ENCODE results near the gene B4GALNT4. TPM values are rescaled to one million over a fixed set of nuclear protein-coding genes. Genes with fewer than 3 reads are reported as not detected.
A peak's percentile ranks its signal among the peaks of the same experiment; 100 is the strongest.

Gene B4GALNT4
- total and polyA plus RNA-seq, 12 donors = 0.09 to 1.7 (median 0.56) TPM; not detected in 3

GRCh38 chr11:416051-416756 lies 46.9 kb downstream of the B4GALNT4 start:
- DNase-seq (no peak), ATAC-seq (peak in 4 of 8 donors; percentile 1 to 19 (median 5))
- H3K9me3 ChIP-seq = no peaks in the 10 kb centered on the region
- peaks cover 9 to 65% (median 48%) of the 10 kb centered on the region in 7 donors for H3K27me3 ChIP-seq
- 12 to 14% methylated on average over 45 of the region's 45 CpGs for WGBS, 2 donors
- peak overlapping the region; percentile 43 to 69 (median 63) for H3K4me3 ChIP-seq
- peaks cover 0 to 36% (median 12%) of the 10 kb centered on the region in 9 donors for H3K4me1 ChIP-seq
- peak overlapping the region; percentile 87 to 97 (median 93) for H3K27ac ChIP-seq
- TF ChIP-seq CTCF (IDR thresholded peaks at IDR 0.05) = no peak
- intact Hi-C loops (cut with DNase I) = loop anchor here in 1 of 10 donors (2.0 kb wide), 1 partner anchor 33 kb away; no protein-coding TSS in a partner anchor
- H3K36me3 ChIP-seq = no peaks in the 10 kb centered on the region

GRCh38 chr11:416757-417621 lies 47.7 kb downstream of the B4GALNT4 start:
- DNase-seq (peak; percentile 43 to 62), ATAC-seq (peak; percentile 65 to 81 (median 68))
- no peak for TF ChIP-seq CTCF (IDR thresholded peaks at IDR 0.05)
- peaks cover 9 to 65% (median 48%) of the 10 kb centered on the region in 7 donors for H3K27me3 ChIP-seq
- WGBS, 2 donors = 1% methylated on average over 79 to 97 of the region's 97 CpGs
- no peaks in the 10 kb centered on the region for H3K9me3 ChIP-seq
- peaks cover 0 to 36% (median 12%) of the 10 kb centered on the region in 9 donors for H3K4me1 ChIP-seq
- no peaks in the 10 kb centered on the region for H3K36me3 ChIP-seq
- H3K27ac ChIP-seq = peak overlapping the region; percentile 87 to 97 (median 93)
- intact Hi-C loops (cut with DNase I) = loop anchor here in 1 of 10 donors (2.0 kb wide), 1 partner anchor 32 kb away; no protein-coding TSS in a partner anchor
- H3K4me3 ChIP-seq = peak overlapping the region; percentile 43 to 69 (median 63)

GRCh38 chr11:417652-418342 lies 48.5 kb downstream of the B4GALNT4 start:
- Histone ChIP-seq H3K9me3 (no peaks in the 10 kb centered on the region), H3K4me1 (peaks cover 0 to 35% (median 12%) of the 10 kb centered on the region in 9 donors), H3K27me3 (peaks cover 9 to 73% (median 53%) of the 10 kb centered on the region in 7 donors), H3K4me3 (peak overlapping the region in 9 of 10 donors; percentile 48 to 69 (median 64)), H3K36me3 (no peaks in the 10 kb centered on the region), H3K27ac (peak overlapping the region in 9 of 10 donors; percentile 87 to 97 (median 95))
- no peak for TF ChIP-seq CTCF (IDR thresholded peaks at IDR 0.05)
- no peak for DNase-seq
- WGBS, 2 donors = 56 to 61% methylated on average over 19 of the region's 19 CpGs
- intact Hi-C loops (cut with DNase I) = loop anchor here in 1 of 10 donors (2.0 kb wide), 1 partner anchor 31 kb away; no protein-coding TSS in a partner anchor
- ATAC-seq = no peak

Measured in heart right ventricle (tissue), 16 donors.